Upper lobe of left lung (tissue), 4 donors: ENCODE results near the gene LMTK2.
"Not testable (repeated sequence)": the region's sequence is repeated elsewhere in the genome, so short reads cannot be mapped to it uniquely, and the experiment has no call there.

Experiments used
- EP300 ChIP-seq, 4 donors: sonication (generic); formaldehyde crosslinking; IDR thresholded peaks; one replicate each; pipeline ENCODE4 v1.5.1; 2017; ENCODE audit warnings: antibody characterized with exemption in 4 of 4, control low read depth in 2 of 4
- TF ChIP-seq, protein P1 (sequence below), 6 experiments: fragments of 450-650 bp in 4 of 6; fragments of 200-600 bp in 2 of 6; sonication (generic) in 2 of 6; IDR thresholded peaks; one replicate each; pipeline ENCODE4 v1.5.1; 2016 to 2019; ENCODE audit warnings: antibody characterized with exemption in 6 of 6

DNA sequence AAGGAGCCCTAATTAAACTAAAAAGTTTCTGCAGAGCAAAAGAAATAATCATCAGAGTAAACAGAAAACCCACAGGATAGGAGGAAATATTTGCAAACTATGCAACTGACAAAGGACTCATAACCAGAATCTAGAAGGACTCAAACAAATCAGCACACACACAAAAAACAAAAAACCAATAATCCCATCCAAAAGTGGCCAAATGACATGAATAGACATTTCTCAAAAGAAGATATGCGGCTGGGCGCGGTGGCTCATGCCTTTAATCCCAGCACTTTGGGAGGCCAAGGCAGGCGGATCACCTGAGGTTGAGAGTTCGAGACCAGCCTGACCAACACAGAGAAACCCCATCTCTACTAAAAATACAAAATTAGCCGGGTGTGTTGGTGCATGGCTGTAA is 112.7 kb downstream of the LMTK2 start:
- TF ChIP-seq EP300 (IDR thresholded peaks at IDR 0.05), result not testable (repeated sequence)
- TF ChIP-seq, protein P1, sequence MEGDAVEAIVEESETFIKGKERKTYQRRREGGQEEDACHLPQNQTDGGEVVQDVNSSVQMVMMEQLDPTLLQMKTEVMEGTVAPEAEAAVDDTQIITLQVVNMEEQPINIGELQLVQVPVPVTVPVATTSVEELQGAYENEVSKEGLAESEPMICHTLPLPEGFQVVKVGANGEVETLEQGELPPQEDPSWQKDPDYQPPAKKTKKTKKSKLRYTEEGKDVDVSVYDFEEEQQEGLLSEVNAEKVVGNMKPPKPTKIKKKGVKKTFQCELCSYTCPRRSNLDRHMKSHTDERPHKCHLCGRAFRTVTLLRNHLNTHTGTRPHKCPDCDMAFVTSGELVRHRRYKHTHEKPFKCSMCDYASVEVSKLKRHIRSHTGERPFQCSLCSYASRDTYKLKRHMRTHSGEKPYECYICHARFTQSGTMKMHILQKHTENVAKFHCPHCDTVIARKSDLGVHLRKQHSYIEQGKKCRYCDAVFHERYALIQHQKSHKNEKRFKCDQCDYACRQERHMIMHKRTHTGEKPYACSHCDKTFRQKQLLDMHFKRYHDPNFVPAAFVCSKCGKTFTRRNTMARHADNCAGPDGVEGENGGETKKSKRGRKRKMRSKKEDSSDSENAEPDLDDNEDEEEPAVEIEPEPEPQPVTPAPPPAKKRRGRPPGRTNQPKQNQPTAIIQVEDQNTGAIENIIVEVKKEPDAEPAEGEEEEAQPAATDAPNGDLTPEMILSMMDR (IDR thresholded peaks at IDR 0.05), result not testable (repeated sequence)
